Measurements from ENCODE around the gene IL24. TPM values are rescaled to one million over a fixed set of nuclear protein-coding genes. Genes with fewer than 3 reads are reported as not detected.

IL24 gene
- total RNA-seq, 1 experiment from 2014 or later, result 0.58 TPM

GRCh38 chr1:206883160-206883559, 14.1 kb upstream of the IL24 start:
- Mint-ChIP-seq H3K27ac (ENCODE audit: low read depth, unreplicated experiment) (peak overlapping the region; percentile 6), H3K4me3 (ENCODE audit: unreplicated experiment) (no peak overlapping the region), H3K27me3 (ENCODE audit: insufficient read depth, unreplicated experiment) (no peaks in the 10 kb centered on the region), H3K9me3 (ENCODE audit: unreplicated experiment) (peaks cover 18% of the 10 kb centered on the region), H3K36me3 (ENCODE audit: insufficient read depth, unreplicated experiment) (no peaks in the 10 kb centered on the region), H3K4me1 (ENCODE audit: insufficient read depth, unreplicated experiment) (peaks cover 47% of the 10 kb centered on the region)
- intact Hi-C loops (cut with micrococcal nuclease), result no loop called here
- ChIA-PET CTCF (interaction anchor here (0.6 to 3.2 kb wide), 14 partner anchors 9 to 253 kb away, joined by 3 to 30 read pairs (median 6); partner anchors contain the start of gene IL20), POLR2A (interaction anchor here (0.6 to 6.2 kb wide), 12 partner anchors 8 to 1283 kb away, joined by 3 to 86 read pairs (median 6); partner anchors contain the start of genes C1orf116, DYRK3, IL20 and IL24)
- no TSS peak for BruUV-seq (replicated peaks)
- no peak for DNase-seq (ENCODE audit: unreplicated experiment)
- no peak for TF ChIP-seq CTCF (IDR thresholded peaks at IDR 0.05; ENCODE audit: unreplicated experiment)

- H3K9me3 Mint-ChIP-seq (ENCODE audit: unreplicated experiment), result peaks cover 11% of the 10 kb centered on the region
- ChIA-PET CTCF (interaction anchor here (0.6 to 3.2 kb wide), 23 partner anchors 9 to 736 kb away, joined by 3 to 30 read pairs (median 5); partner anchors contain the start of gene IL20), POLR2A (interaction anchor here (0.6 to 6.2 kb wide), 15 partner anchors 9 to 1283 kb away, joined by 3 to 86 read pairs (median 7); partner anchors contain the start of genes C1orf116, IL20 and IL24)
- no peak for DNase-seq (ENCODE audit: unreplicated experiment)
- intact Hi-C loops (cut with micrococcal nuclease), result no loop called here
- no TSS peak for BruUV-seq (replicated peaks)
- no peak overlapping the region for H3K4me3 Mint-ChIP-seq (ENCODE audit: unreplicated experiment)
- peaks cover 52% of the 10 kb centered on the region for H3K4me1 Mint-ChIP-seq (ENCODE audit: insufficient read depth, unreplicated experiment)
- H3K36me3 Mint-ChIP-seq (ENCODE audit: insufficient read depth, unreplicated experiment), result no peaks in the 10 kb centered on the region
- no peak overlapping the region for H3K27ac Mint-ChIP-seq (ENCODE audit: low read depth, unreplicated experiment)
- H3K27me3 Mint-ChIP-seq (ENCODE audit: insufficient read depth, unreplicated experiment), result no peaks in the 10 kb centered on the region
- no peak for TF ChIP-seq CTCF (IDR thresholded peaks at IDR 0.05; ENCODE audit: unreplicated experiment)
These were observed 13.4 kb upstream of the IL24 start for GRCh38 chr1:206883876-206884275.

GRCh38 chr1:206885341-206886060, 11.7 kb upstream of the IL24 start:
- Mint-ChIP-seq H3K4me1 (ENCODE audit: insufficient read depth, unreplicated experiment) (peaks cover 66% of the 10 kb centered on the region), H3K9me3 (ENCODE audit: unreplicated experiment) (peaks cover 6% of the 10 kb centered on the region), H3K4me3 (ENCODE audit: unreplicated experiment) (peak overlapping the region; percentile 5), H3K36me3 (ENCODE audit: insufficient read depth, unreplicated experiment) (no peaks in the 10 kb centered on the region), H3K27me3 (ENCODE audit: insufficient read depth, unreplicated experiment) (no peaks in the 10 kb centered on the region), H3K27ac (ENCODE audit: low read depth, unreplicated experiment) (peak overlapping the region; percentile 58)
- BruUV-seq (replicated peaks), result no TSS peak
- intact Hi-C loops (cut with micrococcal nuclease), result no loop called here
- CTCF ChIA-PET, result interaction anchor here (0.6 to 3.2 kb wide), 19 partner anchors 10 to 254 kb away, joined by 3 to 30 read pairs (median 5); partner anchors contain the start of genes IL20 and IL24
- no peak for TF ChIP-seq CTCF (IDR thresholded peaks at IDR 0.05; ENCODE audit: unreplicated experiment)
- POLR2A ChIA-PET, result interaction anchor here (0.6 to 6.2 kb wide), 21 partner anchors 10 to 870 kb away, joined by 3 to 86 read pairs (median 5); partner anchors contain the start of genes C1orf116, IL20, IL24 and PFKFB2
- DNase-seq (ENCODE audit: unreplicated experiment), result peak; percentile 90

GRCh38 chr1:206886831-206887230, 10.4 kb upstream of the IL24 start:
- ChIA-PET CTCF (interaction anchor here (1.0 to 3.2 kb wide), 9 partner anchors 9 to 256 kb away, joined by 3 to 15 read pairs (median 6); partner anchors contain the start of gene IL20), POLR2A (interaction anchor here (1.2 to 6.2 kb wide), 11 partner anchors 9 to 253 kb away, joined by 3 to 86 read pairs (median 6); partner anchors contain the start of genes C1orf116 and IL24)
- no peak for DNase-seq (ENCODE audit: unreplicated experiment)
- BruUV-seq (replicated peaks), result no TSS peak
- Mint-ChIP-seq H3K4me3 (ENCODE audit: unreplicated experiment) (no peak overlapping the region), H3K27ac (ENCODE audit: low read depth, unreplicated experiment) (no peak overlapping the region), H3K9me3 (ENCODE audit: unreplicated experiment) (peaks cover 6% of the 10 kb centered on the region), H3K27me3 (ENCODE audit: insufficient read depth, unreplicated experiment) (no peaks in the 10 kb centered on the region), H3K4me1 (ENCODE audit: insufficient read depth, unreplicated experiment) (peaks cover 80% of the 10 kb centered on the region), H3K36me3 (ENCODE audit: insufficient read depth, unreplicated experiment) (no peaks in the 10 kb centered on the region)
- no peak for TF ChIP-seq CTCF (IDR thresholded peaks at IDR 0.05; ENCODE audit: unreplicated experiment)
- intact Hi-C loops (cut with micrococcal nuclease), result no loop called here

Data from MCF 10A (cell line).